ENCODE measurements around the gene HAUS5. TPM values are rescaled to one million over a fixed set of nuclear protein-coding genes. Genes with fewer than 3 reads are reported as not detected.

The HAUS5 gene
- polyA plus RNA-seq, 1 donor from 2014 or later: 14.4 TPM

DNA sequence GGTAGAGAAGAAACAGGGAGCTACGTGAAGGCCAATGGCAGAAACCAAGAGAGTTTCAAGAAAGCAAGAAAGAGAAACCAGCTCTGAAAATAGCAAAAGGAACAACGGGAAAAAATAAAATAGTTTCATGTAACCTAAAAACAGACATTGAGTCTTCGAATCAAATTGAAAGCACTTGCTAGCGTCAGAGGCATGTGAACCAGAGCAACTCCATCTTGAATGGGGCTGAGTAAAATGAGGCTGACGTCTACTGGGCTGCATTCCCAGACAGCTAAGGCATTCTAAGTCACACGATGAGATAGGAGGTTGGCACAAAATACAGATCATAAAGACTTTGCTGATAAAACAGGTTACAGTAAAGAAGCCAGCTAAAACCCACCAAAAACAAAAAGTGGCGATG lies 33.8 kb upstream of the HAUS5 start:
- Histone ChIP-seq H2AFZ (ENCODE audit: low read depth, low read length) (no peak overlapping the region), H3K36me3 (ENCODE audit: insufficient read depth, low read length) (no peaks in the 10 kb centered on the region), H4K20me1 (ENCODE audit: insufficient read depth) (no peaks in the 10 kb centered on the region), H3K9ac (ENCODE audit: low read length) (no peak overlapping the region), H3F3A (ENCODE audit: insufficient read depth, low read length, poor library complexity, severe bottlenecking) (no peaks in the 10 kb centered on the region), H3K4me3 (ENCODE audit: low read length) (no peak overlapping the region), H3K9me3 (ENCODE audit: low read length) (no peaks in the 10 kb centered on the region), H3K79me2 (replicated peaks; ENCODE audit: insufficient read depth, low read length) (no peaks in the 10 kb centered on the region), H3K4me2 (ENCODE audit: low read length) (no peak overlapping the region), H3K9me2 (ENCODE audit: insufficient read depth, low read length) (no peaks in the 10 kb centered on the region), H3K27ac (ENCODE audit: low read length) (no peak overlapping the region), H3K27me3 (ENCODE audit: insufficient read depth, low read depth, low read length) (no peaks in the 10 kb centered on the region)
- TF ChIP-seq, protein P1, sequence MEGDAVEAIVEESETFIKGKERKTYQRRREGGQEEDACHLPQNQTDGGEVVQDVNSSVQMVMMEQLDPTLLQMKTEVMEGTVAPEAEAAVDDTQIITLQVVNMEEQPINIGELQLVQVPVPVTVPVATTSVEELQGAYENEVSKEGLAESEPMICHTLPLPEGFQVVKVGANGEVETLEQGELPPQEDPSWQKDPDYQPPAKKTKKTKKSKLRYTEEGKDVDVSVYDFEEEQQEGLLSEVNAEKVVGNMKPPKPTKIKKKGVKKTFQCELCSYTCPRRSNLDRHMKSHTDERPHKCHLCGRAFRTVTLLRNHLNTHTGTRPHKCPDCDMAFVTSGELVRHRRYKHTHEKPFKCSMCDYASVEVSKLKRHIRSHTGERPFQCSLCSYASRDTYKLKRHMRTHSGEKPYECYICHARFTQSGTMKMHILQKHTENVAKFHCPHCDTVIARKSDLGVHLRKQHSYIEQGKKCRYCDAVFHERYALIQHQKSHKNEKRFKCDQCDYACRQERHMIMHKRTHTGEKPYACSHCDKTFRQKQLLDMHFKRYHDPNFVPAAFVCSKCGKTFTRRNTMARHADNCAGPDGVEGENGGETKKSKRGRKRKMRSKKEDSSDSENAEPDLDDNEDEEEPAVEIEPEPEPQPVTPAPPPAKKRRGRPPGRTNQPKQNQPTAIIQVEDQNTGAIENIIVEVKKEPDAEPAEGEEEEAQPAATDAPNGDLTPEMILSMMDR (IDR thresholded peaks at IDR 0.05; ENCODE audit: poor library complexity, severe bottlenecking): no peak
- no peak for TF ChIP-seq POLR2AphosphoS5 (IDR thresholded peaks at IDR 0.05)
- TF ChIP-seq RAD21 (conservative IDR thresholded peaks at IDR 0.05): no peak
- no peak for TF ChIP-seq EZH2 (IDR thresholded peaks at IDR 0.05; ENCODE audit: borderline replicate concordance, insufficient read depth, low read length, poor library complexity, severe bottlenecking)
- TF ChIP-seq, protein P2, sequence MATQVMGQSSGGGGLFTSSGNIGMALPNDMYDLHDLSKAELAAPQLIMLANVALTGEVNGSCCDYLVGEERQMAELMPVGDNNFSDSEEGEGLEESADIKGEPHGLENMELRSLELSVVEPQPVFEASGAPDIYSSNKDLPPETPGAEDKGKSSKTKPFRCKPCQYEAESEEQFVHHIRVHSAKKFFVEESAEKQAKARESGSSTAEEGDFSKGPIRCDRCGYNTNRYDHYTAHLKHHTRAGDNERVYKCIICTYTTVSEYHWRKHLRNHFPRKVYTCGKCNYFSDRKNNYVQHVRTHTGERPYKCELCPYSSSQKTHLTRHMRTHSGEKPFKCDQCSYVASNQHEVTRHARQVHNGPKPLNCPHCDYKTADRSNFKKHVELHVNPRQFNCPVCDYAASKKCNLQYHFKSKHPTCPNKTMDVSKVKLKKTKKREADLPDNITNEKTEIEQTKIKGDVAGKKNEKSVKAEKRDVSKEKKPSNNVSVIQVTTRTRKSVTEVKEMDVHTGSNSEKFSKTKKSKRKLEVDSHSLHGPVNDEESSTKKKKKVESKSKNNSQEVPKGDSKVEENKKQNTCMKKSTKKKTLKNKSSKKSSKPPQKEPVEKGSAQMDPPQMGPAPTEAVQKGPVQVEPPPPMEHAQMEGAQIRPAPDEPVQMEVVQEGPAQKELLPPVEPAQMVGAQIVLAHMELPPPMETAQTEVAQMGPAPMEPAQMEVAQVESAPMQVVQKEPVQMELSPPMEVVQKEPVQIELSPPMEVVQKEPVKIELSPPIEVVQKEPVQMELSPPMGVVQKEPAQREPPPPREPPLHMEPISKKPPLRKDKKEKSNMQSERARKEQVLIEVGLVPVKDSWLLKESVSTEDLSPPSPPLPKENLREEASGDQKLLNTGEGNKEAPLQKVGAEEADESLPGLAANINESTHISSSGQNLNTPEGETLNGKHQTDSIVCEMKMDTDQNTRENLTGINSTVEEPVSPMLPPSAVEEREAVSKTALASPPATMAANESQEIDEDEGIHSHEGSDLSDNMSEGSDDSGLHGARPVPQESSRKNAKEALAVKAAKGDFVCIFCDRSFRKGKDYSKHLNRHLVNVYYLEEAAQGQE (IDR thresholded peaks at IDR 0.05; ENCODE audit: borderline replicate concordance): no peak
- TF ChIP-seq TAF1 (IDR thresholded peaks at IDR 0.05; ENCODE audit: low read depth): no peak
- no peak for TF ChIP-seq SMC3 (conservative IDR thresholded peaks at IDR 0.05; ENCODE audit: poor library complexity)
- TF ChIP-seq MXI1 (conservative IDR thresholded peaks at IDR 0.05; ENCODE audit: poor library complexity, severe bottlenecking): no peak
- TF ChIP-seq EP300 (conservative IDR thresholded peaks at IDR 0.05; ENCODE audit: poor library complexity, severe bottlenecking): no peak

DNA sequence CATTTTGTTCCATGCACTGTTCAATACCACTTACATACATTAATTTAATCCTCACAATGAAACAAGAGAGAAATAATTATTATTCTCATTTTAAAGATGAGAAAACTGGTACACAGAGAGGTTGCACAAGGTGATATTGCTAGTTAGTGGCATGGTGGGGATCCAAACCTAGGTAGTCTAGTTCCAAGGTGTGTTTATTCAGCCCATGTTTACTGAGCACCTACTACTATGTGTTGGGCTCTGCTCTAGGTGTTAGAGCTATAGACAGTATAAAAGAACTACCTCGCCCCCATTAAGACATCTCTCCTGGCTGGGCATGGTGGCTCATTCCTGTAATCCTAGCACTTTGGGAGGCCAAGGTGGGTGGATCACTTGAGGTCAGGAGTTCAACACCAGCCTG lies 29.8 kb upstream of the HAUS5 start:
- H4K20me1 ChIP-seq (ENCODE audit: insufficient read depth): no peaks in the 10 kb centered on the region
- no peaks in the 10 kb centered on the region for H3K9me3 ChIP-seq (ENCODE audit: low read length)
- no peaks in the 10 kb centered on the region for H3K9me2 ChIP-seq (ENCODE audit: insufficient read depth, low read length)
- no peak overlapping the region for H3K27ac ChIP-seq (ENCODE audit: low read length)
- H3F3A ChIP-seq (ENCODE audit: insufficient read depth, low read length, poor library complexity, severe bottlenecking): no peaks in the 10 kb centered on the region
- no peaks in the 10 kb centered on the region for H3K36me3 ChIP-seq (ENCODE audit: insufficient read depth, low read length)
- H3K9ac ChIP-seq (ENCODE audit: low read length): no peak overlapping the region
- TF ChIP-seq SMC3 (conservative IDR thresholded peaks at IDR 0.05; ENCODE audit: poor library complexity): no peak
- TF ChIP-seq MXI1 (conservative IDR thresholded peaks at IDR 0.05; ENCODE audit: poor library complexity, severe bottlenecking): no peak
- TF ChIP-seq RAD21 (conservative IDR thresholded peaks at IDR 0.05): no peak
- TF ChIP-seq EP300 (conservative IDR thresholded peaks at IDR 0.05; ENCODE audit: poor library complexity, severe bottlenecking): no peak
- TF ChIP-seq, protein P1 (IDR thresholded peaks at IDR 0.05; ENCODE audit: poor library complexity, severe bottlenecking): no peak
- no peak for TF ChIP-seq EZH2 (IDR thresholded peaks at IDR 0.05; ENCODE audit: borderline replicate concordance, insufficient read depth, low read length, poor library complexity, severe bottlenecking)
- H3K79me2 ChIP-seq (replicated peaks; ENCODE audit: insufficient read depth, low read length): no peaks in the 10 kb centered on the region
- H2AFZ ChIP-seq (ENCODE audit: low read depth, low read length): no peak overlapping the region
- H3K4me3 ChIP-seq (ENCODE audit: low read length): no peak overlapping the region
- H3K4me2 ChIP-seq (ENCODE audit: low read length): no peak overlapping the region
- H3K27me3 ChIP-seq (ENCODE audit: insufficient read depth, low read depth, low read length): no peaks in the 10 kb centered on the region
